Measurements from ENCODE around the gene SMAGP.

DNA sequence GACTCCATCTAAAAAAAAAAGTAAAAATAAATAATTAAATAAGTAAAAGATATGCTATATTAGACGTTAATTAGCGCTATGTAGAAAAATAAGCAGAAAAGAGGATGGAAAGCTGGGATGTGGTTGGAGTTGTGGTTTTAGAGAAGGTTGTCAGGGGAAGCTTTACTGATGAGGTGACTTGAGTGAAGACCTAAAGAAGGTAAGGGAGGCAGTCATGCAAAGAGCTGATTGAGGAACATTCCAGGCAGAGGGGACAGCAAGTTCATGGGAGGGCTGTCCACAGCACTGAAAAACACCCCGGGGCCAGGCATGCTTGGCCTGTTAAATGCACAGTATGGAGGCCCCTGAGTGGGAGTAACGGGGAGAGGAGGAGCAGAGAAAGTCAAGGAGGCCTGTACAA, 15.7 kb downstream of the SMAGP start:
- TF ChIP-seq, protein P1, sequence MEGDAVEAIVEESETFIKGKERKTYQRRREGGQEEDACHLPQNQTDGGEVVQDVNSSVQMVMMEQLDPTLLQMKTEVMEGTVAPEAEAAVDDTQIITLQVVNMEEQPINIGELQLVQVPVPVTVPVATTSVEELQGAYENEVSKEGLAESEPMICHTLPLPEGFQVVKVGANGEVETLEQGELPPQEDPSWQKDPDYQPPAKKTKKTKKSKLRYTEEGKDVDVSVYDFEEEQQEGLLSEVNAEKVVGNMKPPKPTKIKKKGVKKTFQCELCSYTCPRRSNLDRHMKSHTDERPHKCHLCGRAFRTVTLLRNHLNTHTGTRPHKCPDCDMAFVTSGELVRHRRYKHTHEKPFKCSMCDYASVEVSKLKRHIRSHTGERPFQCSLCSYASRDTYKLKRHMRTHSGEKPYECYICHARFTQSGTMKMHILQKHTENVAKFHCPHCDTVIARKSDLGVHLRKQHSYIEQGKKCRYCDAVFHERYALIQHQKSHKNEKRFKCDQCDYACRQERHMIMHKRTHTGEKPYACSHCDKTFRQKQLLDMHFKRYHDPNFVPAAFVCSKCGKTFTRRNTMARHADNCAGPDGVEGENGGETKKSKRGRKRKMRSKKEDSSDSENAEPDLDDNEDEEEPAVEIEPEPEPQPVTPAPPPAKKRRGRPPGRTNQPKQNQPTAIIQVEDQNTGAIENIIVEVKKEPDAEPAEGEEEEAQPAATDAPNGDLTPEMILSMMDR (IDR thresholded peaks at IDR 0.05) = no peak
- TF ChIP-seq EP300 (IDR thresholded peaks at IDR 0.05) (no peak), POLR2A (IDR thresholded peaks at IDR 0.05) (no peak), POLR2AphosphoS5 (IDR thresholded peaks at IDR 0.05) (no peak)

All from suprapubic skin (tissue), 4 donors.